GM19467 (cell line): ENCODE measurements around the gene PSMB5.

Source experiments
- ATAC-seq: cut with Tn5 transposase; IDR thresholded peaks from one replicate; pipeline ENCODE4 v1.9.1; 2021; ENCODE audit warnings: mild to moderate bottlenecking, moderate library complexity; ENCODE audit not compliant: unreplicated experiment

PSMB5 gene

GRCh38 chr14:22976620-22977433, 57.9 kb downstream of the PSMB5 start:
- no peak for ATAC-seq
